K562 (cell line): ENCODE data around the gene ACBD6. TPM values are rescaled to one million over a fixed set of nuclear protein-coding genes. Genes with fewer than 3 reads are reported as not detected.

Source experiments
- ATAC-seq: fragments of 200-7000 bp; cut with Tn5 transposase; 3 replicates; pipeline ENCODE4 v1.9.1; 2020; ENCODE audit warnings: moderate library complexity
- BruUV-seq: library from RNA; stranded (reverse); fragments of 400-500 nt; replicated peaks from 2 replicates; lab custom pipeline; 2021; lab: Mats Ljungman, UMichigan
- CTCF ChIA-PET: fragments of 300-600 bp; formaldehyde crosslinking; extraction: SDS; loops from one replicate; lab custom pipeline; 2021; ENCODE audit warnings: low intra/inter-chr PET ratio; lab: Yijun Ruan, JAX
- POLR2A ChIA-PET: fragments of 300-600, 350-650 bp; sonication (Branson Sonifier 250); formaldehyde crosslinking; extraction: SDS; loops from one replicate; lab custom pipeline; 2021; ENCODE audit warnings: antibody characterized with exemption, inconsistent platforms; lab: Yijun Ruan, JAX
- DNase-seq, 4 experiments: peaks; one replicate each; pipeline versions ENCODE4 v3.0.0 to v3.0.0-alpha.2; 2011 to 2018; ENCODE audit warnings: low spot score in 3 of 4, mixed read lengths in 3 of 4; ENCODE audit errors: extremely low read depth in 1 of 4
- FAIRE-seq: peaks from 2 replicates; lab custom pipeline; 2011; peaks lifted over from hg19 to GRCh38; lab: Jason Lieb, UNC
- H2AFZ ChIP-seq: 2 replicates; pipeline ENCODE4 v1.6.0; 2011; ENCODE audit warnings: low read depth, low read length, control low read depth, inconsistent platforms
- H3K27ac ChIP-seq: fragments of 200-600 bp; 3 replicates; pipeline ENCODE4 v1.8.0; 2011; ENCODE audit warnings: low read depth, mild to moderate bottlenecking, control low read depth, inconsistent platforms, low read length, moderate library complexity, mixed read lengths; ENCODE audit errors: extremely low read depth
- H3K27me3 ChIP-seq, 2 experiments: fragments of 300-600 bp in 1 of 2; 2 replicates in 1 of 2; 3 replicates in 1 of 2; pipeline versions ENCODE4 v1.6.0 to v1.8.0; 2011; ENCODE audit warnings: inconsistent platforms in 2 of 2, low read length in 2 of 2, mild to moderate bottlenecking in 1 of 2, mixed read lengths in 1 of 2, moderate library complexity in 1 of 2; ENCODE audit not compliant: control insufficient read depth in 2 of 2, insufficient read depth in 2 of 2
- H3K36me3 ChIP-seq: fragments of 300-600 bp; 3 replicates; pipeline ENCODE4 v1.8.0; 2011; ENCODE audit warnings: mild to moderate bottlenecking, low read length, inconsistent platforms; ENCODE audit not compliant: control insufficient read depth, insufficient read depth
- H3K4me1 ChIP-seq, 2 experiments: fragments of 200-600 bp in 1 of 2; replicated peaks in 1 of 2; 2 replicates in 1 of 2; 3 replicates in 1 of 2; pipeline versions ENCODE4 v1.5.1 to v1.8.0; 2011; ENCODE audit warnings: inconsistent platforms in 2 of 2, low read length in 2 of 2, mild to moderate bottlenecking in 1 of 2, mixed read lengths in 1 of 2, moderate library complexity in 1 of 2; ENCODE audit not compliant: control insufficient read depth in 2 of 2, insufficient read depth in 2 of 2
- H3K4me2 ChIP-seq: 2 replicates; pipeline ENCODE4 v1.6.1; 2011; ENCODE audit warnings: low read length, control low read depth, inconsistent platforms, mixed read lengths; ENCODE audit not compliant: insufficient read depth
- H3K4me3 ChIP-seq: fragments of 200-600 bp; sonication (generic), shearing (Covaris generic); 2 replicates; pipeline ENCODE4 v1.5.1; 2016; ENCODE audit warnings: control low read depth, inconsistent platforms
- H3K79me2 ChIP-seq: fragments of 200-600 bp; 3 replicates; pipeline ENCODE4 v1.8.0; 2011; ENCODE audit warnings: low read length, inconsistent platforms; ENCODE audit not compliant: control insufficient read depth, insufficient read depth
- H3K9ac ChIP-seq, 2 experiments: 2 replicates each; pipeline versions ENCODE4 v1.6.0 to v1.6.1; 2011; ENCODE audit warnings: low read depth in 2 of 2, low read length in 2 of 2, control low read depth in 1 of 2, inconsistent platforms in 1 of 2, mild to moderate bottlenecking in 1 of 2, mixed read lengths in 1 of 2; ENCODE audit not compliant: insufficient read depth in 1 of 2
- H3K9me1 ChIP-seq: one replicate; pipeline ENCODE4 v1.6.0; 2011; ENCODE audit warnings: inconsistent platforms, mild to moderate bottlenecking, low read length, moderate library complexity; ENCODE audit not compliant: control insufficient read depth, insufficient read depth
- H3K9me3 ChIP-seq: replicated peaks from 2 replicates; pipeline ENCODE4 v1.5.1; 2011; ENCODE audit warnings: low read depth, low read length, inconsistent platforms; ENCODE audit not compliant: control insufficient read depth, insufficient read depth
- H4K20me1 ChIP-seq: replicated peaks from 2 replicates; pipeline ENCODE4 v1.6.1; 2011; ENCODE audit warnings: low read length, inconsistent platforms, mixed read lengths; ENCODE audit not compliant: control insufficient read depth, insufficient read depth
- CEBPG ChIP-seq, 3 experiments: fragments of 200-800 bp in 1 of 3; sonication (Bioruptor generic) in 1 of 3; sonication (generic) in 1 of 3; formaldehyde crosslinking in 1 of 3; IDR thresholded peaks in 2 of 3; conservative IDR thresholded peaks in 1 of 3; 2 replicates each; pipeline versions ENCODE4 v1.6.1 to v1.8.0; 2016 to 2022; ENCODE audit warnings: missing compliant biosample characterization in 2 of 3, missing genetic modification characterization in 2 of 3, mild to moderate bottlenecking in 1 of 3, missing genetic modification reagents in 1 of 3
- FOXK2 ChIP-seq, 2 experiments: fragments of 450-650 bp; IDR thresholded peaks in 1 of 2; conservative IDR thresholded peaks in 1 of 2; 2 replicates each; pipeline ENCODE4 v1.6.1; 2016; ENCODE audit warnings: low read depth in 2 of 2, mild to moderate bottlenecking in 1 of 2
- ZKSCAN1 ChIP-seq: fragments of 150-350 bp; IDR thresholded peaks from 2 replicates; pipeline ENCODE4 v1.6.1; 2016; ENCODE audit warnings: low read depth, low read length
- ZNF41 ChIP-seq: fragments of 250-450 bp; sonication (Bioruptor Pico); conservative IDR thresholded peaks from 2 replicates; pipeline ENCODE4 v1.4.0; 2020; ENCODE audit warnings: mild to moderate bottlenecking
- WGBS: fragments of 100-300 bp; shearing (Covaris generic); methylation state at CpG from one replicate; pipeline ENCODE4 v1.1.6; 2016; ENCODE audit warnings: low coverage, mixed read lengths; ENCODE audit not compliant: insufficient coverage; ENCODE audit errors: missing lambda C conversion rate; 5-methylcytosine and 5-hydroxymethylcytosine counted together
- in situ Hi-C: fragments of 300-500 bp; cut with MboI; formaldehyde crosslinking; loops from 4 replicates; pipeline ENCODE4 v1.15.0; 2018; ENCODE audit warnings: inconsistent platforms, mixed read lengths
- intact Hi-C: fragments of 100-400 bp; cut with micrococcal nuclease; formaldehyde crosslinking; loops from 2 replicates; pipeline ENCODE4 v1.14.2; 2022
- polyA plus RNA-seq, 8 experiments: library from polyadenylated mRNA; depleted of rRNA in 4 of 8; stranded (reverse) in 5 of 8; unstranded in 3 of 8; fragments of >200 nt; fragmentation: Nextera tagmentation in 2 of 8; fragmentation: Illumina TruSeq in 1 of 8; extraction: Ambion mirVana in 2 of 8; extraction: Trizol in 1 of 8; gene quantifications; 2 replicates each; pipeline versions ENCODE4 v1.2.1 to v1.2.3, GENCODE V29; 2011 to 2014; ENCODE audit warnings: inconsistent platforms in 1 of 8, missing spikeins in 1 of 8
- total RNA-seq, 7 experiments: library from RNA; depleted of rRNA in 6 of 7; stranded (reverse); fragments of >200 nt in 6 of 7; fragmentation: Illumina TruSeq in 2 of 7; extraction: Trizol in 2 of 7; gene quantifications; 2 replicates each; pipeline versions ENCODE4 v1.2.1 to v1.2.3, GENCODE V29; 2011 to 2021; ENCODE audit warnings: low replicate concordance in 1 of 7
- TF ChIP-seq, protein P1 (sequence below): sonication (generic); formaldehyde crosslinking; IDR thresholded peaks from 2 replicates; pipeline ENCODE4 v1.8.0; 2022; ENCODE audit warnings: mild to moderate bottlenecking, missing genetic modification reagents
- TF ChIP-seq, protein P2 (sequence below): sonication (generic); formaldehyde crosslinking; IDR thresholded peaks from 2 replicates; pipeline ENCODE4 v1.9.0; 2022; ENCODE audit warnings: mild to moderate bottlenecking, missing genetic modification reagents
- TF ChIP-seq, protein P3 (sequence below), 3 experiments: IDR thresholded peaks in 2 of 3; conservative IDR thresholded peaks in 1 of 3; 2 replicates each; pipeline ENCODE4 v1.5.1; 2011 to 2012; ENCODE audit warnings: low read length in 3 of 3, mild to moderate bottlenecking in 3 of 3, control low read depth in 2 of 3, improper control_type of control experiment in 1 of 3, inconsistent platforms in 1 of 3, low read depth in 1 of 3, mixed read lengths in 1 of 3, moderate library complexity in 1 of 3; ENCODE audit not compliant: insufficient read depth in 2 of 3
- TF ChIP-seq, protein P4 (sequence below): conservative IDR thresholded peaks from 2 replicates; pipeline ENCODE4 v1.6.1; 2011; ENCODE audit warnings: low read depth, mild to moderate bottlenecking, low read length; ENCODE audit not compliant: control insufficient read depth
- TF ChIP-seq, protein P5 (sequence below): fragments of 250-450 bp; sonication (Bioruptor Pico); IDR thresholded peaks from 2 replicates; pipeline ENCODE4 v1.8.0; 2021; ENCODE audit warnings: borderline replicate concordance, mild to moderate bottlenecking, moderate library complexity; ENCODE audit not compliant: poor library complexity, severe bottlenecking

Gene ACBD6
- total and polyA plus RNA-seq, 9 of the 15 experiments (the other 6 are each of a cell fraction or from before 2014, with no cell fraction given), result 16.9 to 107 (median 77.7) TPM

DNA sequence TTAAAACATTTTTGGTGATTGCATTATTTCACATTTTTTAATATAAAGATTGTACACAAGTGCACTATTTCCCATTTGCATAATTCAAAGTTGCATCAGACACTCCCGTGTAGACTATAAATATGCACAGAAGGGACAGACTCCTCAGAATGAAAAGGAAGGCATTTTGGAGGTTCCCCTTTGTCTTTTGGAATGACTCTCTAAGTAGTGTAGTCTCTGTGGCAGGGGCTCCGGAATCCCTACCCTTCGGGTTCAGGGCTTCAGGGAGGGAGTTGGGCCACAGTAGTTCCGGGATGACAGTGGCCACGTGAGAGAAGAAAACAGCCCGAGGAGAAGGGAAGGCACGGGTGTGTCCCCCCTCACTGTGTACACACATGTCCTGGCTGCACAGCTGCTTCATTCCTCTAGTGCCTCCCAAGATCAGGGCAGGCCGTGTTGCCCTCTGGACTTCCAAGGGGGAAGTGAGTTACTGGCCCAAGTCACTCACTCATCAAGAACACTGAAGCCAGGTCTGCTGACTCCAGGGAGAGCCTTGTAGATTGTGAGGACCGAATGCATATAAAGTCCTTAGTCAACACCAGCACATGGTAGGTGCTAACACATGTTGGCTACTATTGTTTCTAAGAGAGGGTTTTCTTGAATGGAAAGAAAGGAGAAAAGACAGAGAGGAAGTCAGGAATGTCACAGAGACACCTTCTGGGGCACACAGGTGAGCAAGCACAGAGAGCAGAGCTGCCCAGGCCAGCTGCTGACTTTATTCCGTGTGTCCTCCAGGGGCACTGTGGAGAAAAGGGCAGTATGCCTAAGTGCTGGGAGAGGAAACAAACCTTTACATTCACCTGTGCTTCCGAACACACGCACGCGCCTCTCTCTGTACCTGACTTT is 232.5 kb downstream of the ACBD6 start:
- peaks cover 16 to 21% of the 10 kb centered on the region in 2 experiments for H3K4me1 ChIP-seq
- H4K20me1 ChIP-seq, result no peaks in the 10 kb centered on the region; the same call in 1 of the 2 replicates
- CTCF ChIA-PET, result no interaction called here
- H3K9me3 ChIP-seq, result no peaks in the 10 kb centered on the region
- TF ChIP-seq FOXK2 (conservative IDR thresholded peaks at IDR 0.05 in 1 of 2, IDR thresholded peaks at IDR 0.05 in 1 of 2; ENCODE audit: low read depth in 2 of 2) (no peak), ZNF41 (CRISPR knock-in tag) (no peak), CEBPG (CRISPR knock-in tag; IDR thresholded peaks at IDR 0.05) (no peak), CEBPG (tag; conservative IDR thresholded peaks at IDR 0.05 in 1 of 2, IDR thresholded peaks at IDR 0.05 in 1 of 2) (peak in 1 of 2 experiments; percentile 32; a peak in 1 of 4 replicates), ZKSCAN1 (no peak)
- TF ChIP-seq, protein P1, sequence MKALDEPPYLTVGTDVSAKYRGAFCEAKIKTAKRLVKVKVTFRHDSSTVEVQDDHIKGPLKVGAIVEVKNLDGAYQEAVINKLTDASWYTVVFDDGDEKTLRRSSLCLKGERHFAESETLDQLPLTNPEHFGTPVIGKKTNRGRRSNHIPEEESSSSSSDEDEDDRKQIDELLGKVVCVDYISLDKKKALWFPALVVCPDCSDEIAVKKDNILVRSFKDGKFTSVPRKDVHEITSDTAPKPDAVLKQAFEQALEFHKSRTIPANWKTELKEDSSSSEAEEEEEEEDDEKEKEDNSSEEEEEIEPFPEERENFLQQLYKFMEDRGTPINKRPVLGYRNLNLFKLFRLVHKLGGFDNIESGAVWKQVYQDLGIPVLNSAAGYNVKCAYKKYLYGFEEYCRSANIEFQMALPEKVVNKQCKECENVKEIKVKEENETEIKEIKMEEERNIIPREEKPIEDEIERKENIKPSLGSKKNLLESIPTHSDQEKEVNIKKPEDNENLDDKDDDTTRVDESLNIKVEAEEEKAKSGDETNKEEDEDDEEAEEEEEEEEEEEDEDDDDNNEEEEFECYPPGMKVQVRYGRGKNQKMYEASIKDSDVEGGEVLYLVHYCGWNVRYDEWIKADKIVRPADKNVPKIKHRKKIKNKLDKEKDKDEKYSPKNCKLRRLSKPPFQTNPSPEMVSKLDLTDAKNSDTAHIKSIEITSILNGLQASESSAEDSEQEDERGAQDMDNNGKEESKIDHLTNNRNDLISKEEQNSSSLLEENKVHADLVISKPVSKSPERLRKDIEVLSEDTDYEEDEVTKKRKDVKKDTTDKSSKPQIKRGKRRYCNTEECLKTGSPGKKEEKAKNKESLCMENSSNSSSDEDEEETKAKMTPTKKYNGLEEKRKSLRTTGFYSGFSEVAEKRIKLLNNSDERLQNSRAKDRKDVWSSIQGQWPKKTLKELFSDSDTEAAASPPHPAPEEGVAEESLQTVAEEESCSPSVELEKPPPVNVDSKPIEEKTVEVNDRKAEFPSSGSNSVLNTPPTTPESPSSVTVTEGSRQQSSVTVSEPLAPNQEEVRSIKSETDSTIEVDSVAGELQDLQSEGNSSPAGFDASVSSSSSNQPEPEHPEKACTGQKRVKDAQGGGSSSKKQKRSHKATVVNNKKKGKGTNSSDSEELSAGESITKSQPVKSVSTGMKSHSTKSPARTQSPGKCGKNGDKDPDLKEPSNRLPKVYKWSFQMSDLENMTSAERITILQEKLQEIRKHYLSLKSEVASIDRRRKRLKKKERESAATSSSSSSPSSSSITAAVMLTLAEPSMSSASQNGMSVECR (CRISPR knock-in tag), result 0 out of 2 replicates have a peak, but pooled peaks have one; percentile 34
- TF ChIP-seq, protein P2, sequence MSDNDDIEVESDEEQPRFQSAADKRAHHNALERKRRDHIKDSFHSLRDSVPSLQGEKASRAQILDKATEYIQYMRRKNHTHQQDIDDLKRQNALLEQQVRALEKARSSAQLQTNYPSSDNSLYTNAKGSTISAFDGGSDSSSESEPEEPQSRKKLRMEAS (CRISPR knock-in tag), result peak; percentile 49
- TF ChIP-seq, protein P3, sequence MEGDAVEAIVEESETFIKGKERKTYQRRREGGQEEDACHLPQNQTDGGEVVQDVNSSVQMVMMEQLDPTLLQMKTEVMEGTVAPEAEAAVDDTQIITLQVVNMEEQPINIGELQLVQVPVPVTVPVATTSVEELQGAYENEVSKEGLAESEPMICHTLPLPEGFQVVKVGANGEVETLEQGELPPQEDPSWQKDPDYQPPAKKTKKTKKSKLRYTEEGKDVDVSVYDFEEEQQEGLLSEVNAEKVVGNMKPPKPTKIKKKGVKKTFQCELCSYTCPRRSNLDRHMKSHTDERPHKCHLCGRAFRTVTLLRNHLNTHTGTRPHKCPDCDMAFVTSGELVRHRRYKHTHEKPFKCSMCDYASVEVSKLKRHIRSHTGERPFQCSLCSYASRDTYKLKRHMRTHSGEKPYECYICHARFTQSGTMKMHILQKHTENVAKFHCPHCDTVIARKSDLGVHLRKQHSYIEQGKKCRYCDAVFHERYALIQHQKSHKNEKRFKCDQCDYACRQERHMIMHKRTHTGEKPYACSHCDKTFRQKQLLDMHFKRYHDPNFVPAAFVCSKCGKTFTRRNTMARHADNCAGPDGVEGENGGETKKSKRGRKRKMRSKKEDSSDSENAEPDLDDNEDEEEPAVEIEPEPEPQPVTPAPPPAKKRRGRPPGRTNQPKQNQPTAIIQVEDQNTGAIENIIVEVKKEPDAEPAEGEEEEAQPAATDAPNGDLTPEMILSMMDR (IDR thresholded peaks at IDR 0.05 in 2 of 3, conservative IDR thresholded peaks at IDR 0.05 in 1 of 3; ENCODE audit: insufficient read depth in 2 of 3, low read depth in 1 of 3, low read length in 3 of 3), result peak; percentile 44 to 47 (median 46); a peak in 5 of 6 replicates
- TF ChIP-seq, protein P4, sequence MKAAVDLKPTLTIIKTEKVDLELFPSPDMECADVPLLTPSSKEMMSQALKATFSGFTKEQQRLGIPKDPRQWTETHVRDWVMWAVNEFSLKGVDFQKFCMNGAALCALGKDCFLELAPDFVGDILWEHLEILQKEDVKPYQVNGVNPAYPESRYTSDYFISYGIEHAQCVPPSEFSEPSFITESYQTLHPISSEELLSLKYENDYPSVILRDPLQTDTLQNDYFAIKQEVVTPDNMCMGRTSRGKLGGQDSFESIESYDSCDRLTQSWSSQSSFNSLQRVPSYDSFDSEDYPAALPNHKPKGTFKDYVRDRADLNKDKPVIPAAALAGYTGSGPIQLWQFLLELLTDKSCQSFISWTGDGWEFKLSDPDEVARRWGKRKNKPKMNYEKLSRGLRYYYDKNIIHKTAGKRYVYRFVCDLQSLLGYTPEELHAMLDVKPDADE, result no peak
- TF ChIP-seq, protein P5, sequence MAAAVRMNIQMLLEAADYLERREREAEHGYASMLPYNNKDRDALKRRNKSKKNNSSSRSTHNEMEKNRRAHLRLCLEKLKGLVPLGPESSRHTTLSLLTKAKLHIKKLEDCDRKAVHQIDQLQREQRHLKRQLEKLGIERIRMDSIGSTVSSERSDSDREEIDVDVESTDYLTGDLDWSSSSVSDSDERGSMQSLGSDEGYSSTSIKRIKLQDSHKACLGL, result no peak
- TF ChIP-seq, all 486 proteins: peak for 4
- Histone ChIP-seq H3K27me3 (peaks cover 5 to 15% of the 10 kb centered on the region in 2 experiments; a peak in 4 of 5 replicates), H3K9ac (no peak overlapping the region), H3K9me1 (peaks cover 13% of the 10 kb centered on the region), H3K79me2 (no peaks in the 10 kb centered on the region), H2AFZ (no peak overlapping the region), H3K4me2 (no peak overlapping the region), H3K27ac (no peak overlapping the region), H3K36me3 (peaks cover 11% of the 10 kb centered on the region; the same call in 1 of the 3 replicates), H3K4me3 (no peak overlapping the region)
- ATAC-seq (peak; percentile 70), DNase-seq (no peak), FAIRE-seq (peak; percentile 71)
- POLR2A ChIA-PET, result interaction anchor here (0.6 to 2.1 kb wide), 7 partner anchors 9 to 586 kb away, joined by 3 to 14 read pairs (median 4); no protein-coding TSS in a partner anchor
- intact Hi-C loops (no loop called here), in situ Hi-C loops (loop anchor here (25.0 kb wide), 1 partner anchor 892 kb away; no protein-coding TSS in a partner anchor)
- BruUV-seq, result no TSS peak
- 55% methylated on average over 14 of the region's 14 CpGs for WGBS
